ENCODE results near the gene METAP1.

DNA sequence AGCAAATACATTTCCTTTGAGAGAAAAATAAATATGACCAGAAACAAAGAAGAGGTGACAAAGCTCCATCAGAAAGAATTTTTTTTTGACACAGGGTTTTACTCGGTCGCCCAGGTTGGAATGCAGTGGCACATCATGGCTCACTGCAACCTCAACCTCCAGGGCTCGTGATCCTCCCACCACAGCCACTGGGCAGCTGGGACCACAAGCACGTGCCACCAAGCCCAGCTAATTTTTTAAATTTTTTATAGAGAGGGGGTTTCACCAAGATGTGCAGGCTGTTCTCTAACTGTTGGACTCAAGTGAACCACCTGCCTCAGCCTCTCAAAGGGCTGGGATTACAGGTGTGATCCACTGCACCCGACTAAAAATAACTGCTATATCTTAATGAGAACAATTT is 82.8 kb downstream of the METAP1 start:
- TF ChIP-seq CTCF (IDR thresholded peaks at IDR 0.05) (no peak), POLR2A (IDR thresholded peaks at IDR 0.05) (no peak), EP300 (IDR thresholded peaks at IDR 0.05) (no peak), POLR2AphosphoS5 (IDR thresholded peaks at IDR 0.05) (no peak)

All from gastroesophageal sphincter (tissue), 3 donors.